Cardiac muscle cell (in vitro differentiated cells and primary cell): ENCODE data around the gene LRP1B. TPM values are rescaled to one million over a fixed set of nuclear protein-coding genes. Genes with fewer than 3 reads are reported as not detected.

Experiments used
- DNase-seq, 2 donors: peaks; one replicate each; pipeline versions ENCODE4 v3.0.0 to v3.0.0-alpha.2; 2010 to 2017; ENCODE audit warnings: low read depth in 1 of 2, low spot score in 1 of 2
- H3K27ac ChIP-seq: fragments of 200-600 bp; sonication (generic); 2 replicates; pipeline ENCODE4 v1.5.1; 2016
- H3K27me3 ChIP-seq: fragments of 200-600 bp; sonication (generic); 2 replicates; pipeline ENCODE4 v1.6.0; 2016; ENCODE audit warnings: control low read depth
- H3K36me3 ChIP-seq: fragments of 200-600 bp; sonication (generic); 2 replicates; pipeline ENCODE4 v1.5.1; 2016; ENCODE audit warnings: control low read depth
- H3K4me1 ChIP-seq: fragments of 200-600 bp; sonication (generic); 2 replicates; pipeline ENCODE4 v1.8.1; 2017; ENCODE audit warnings: low read depth, mild to moderate bottlenecking, mixed run types
- H3K4me3 ChIP-seq: fragments of 200-600 bp; sonication (generic); 2 replicates; pipeline ENCODE4 v1.5.1; 2016; ENCODE audit warnings: mild to moderate bottlenecking
- H3K9me3 ChIP-seq: fragments of 200-600 bp; sonication (generic); 2 replicates; pipeline ENCODE4 v1.5.1; 2017; ENCODE audit warnings: low read depth, mild to moderate bottlenecking, control low read depth
- CTCF ChIP-seq: IDR thresholded peaks from 2 replicates; pipeline ENCODE4 v1.5.1; 2012; ENCODE audit warnings: low read depth, mild to moderate bottlenecking, low read length
- polyA plus RNA-seq: library from polyadenylated mRNA; unstranded; fragments of >200 nt; fragmentation: Nextera tagmentation; extraction: Ambion mirVana; gene quantifications from 2 replicates; pipeline ENCODE4 v1.2.1, GENCODE V29; 2016
- total RNA-seq: library from RNA; depleted of rRNA; stranded (reverse); fragments of >200 nt; gene quantifications from 2 replicates; pipeline ENCODE4 v1.2.3, GENCODE V29; 2016

The LRP1B gene
- total and polyA plus RNA-seq, 2 experiments from 2014 or later = 1.2 to 2.5 TPM

DNA sequence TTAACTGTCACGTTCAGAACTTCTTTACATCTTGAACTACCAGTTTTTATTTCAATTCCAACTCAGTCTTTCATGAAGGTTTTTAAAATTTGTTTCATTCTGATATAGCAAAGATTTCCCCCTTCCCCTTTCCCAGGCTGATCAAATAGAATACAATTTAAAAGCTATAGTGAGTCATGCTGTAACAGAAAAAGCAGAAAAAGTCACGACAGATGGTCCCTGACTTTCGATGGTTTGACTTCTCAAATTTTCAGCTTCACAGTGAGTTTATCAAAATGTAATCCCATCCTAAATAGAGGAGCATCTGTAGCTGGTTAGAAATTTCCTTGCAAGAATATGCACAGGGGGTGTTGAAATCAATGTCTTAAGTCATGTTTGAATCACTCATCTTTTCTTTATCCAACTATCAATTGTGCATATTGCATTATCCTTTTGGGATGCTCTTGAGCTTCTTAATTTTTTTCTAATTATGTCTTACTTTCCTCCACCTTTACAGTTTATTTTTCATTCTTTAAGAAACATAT is 500.3 kb downstream of the LRP1B start:
- H3K4me1 ChIP-seq = no peaks in the 10 kb centered on the region
- H3K4me3 ChIP-seq = no peak overlapping the region
- TF ChIP-seq CTCF = no peak
- no peak for DNase-seq
- H3K27ac ChIP-seq = no peak overlapping the region
- H3K27me3 ChIP-seq = no peaks in the 10 kb centered on the region
- no peaks in the 10 kb centered on the region for H3K9me3 ChIP-seq
- no peaks in the 10 kb centered on the region for H3K36me3 ChIP-seq

GRCh38 chr2:141620372-141620771 is 510.4 kb downstream of the LRP1B start:
- no peak for DNase-seq
- no peak for TF ChIP-seq CTCF
- Histone ChIP-seq H3K36me3 (no peaks in the 10 kb centered on the region), H3K9me3 (no peaks in the 10 kb centered on the region), H3K27ac (no peak overlapping the region), H3K4me1 (no peaks in the 10 kb centered on the region), H3K4me3 (no peak overlapping the region), H3K27me3 (no peaks in the 10 kb centered on the region)

DNA sequence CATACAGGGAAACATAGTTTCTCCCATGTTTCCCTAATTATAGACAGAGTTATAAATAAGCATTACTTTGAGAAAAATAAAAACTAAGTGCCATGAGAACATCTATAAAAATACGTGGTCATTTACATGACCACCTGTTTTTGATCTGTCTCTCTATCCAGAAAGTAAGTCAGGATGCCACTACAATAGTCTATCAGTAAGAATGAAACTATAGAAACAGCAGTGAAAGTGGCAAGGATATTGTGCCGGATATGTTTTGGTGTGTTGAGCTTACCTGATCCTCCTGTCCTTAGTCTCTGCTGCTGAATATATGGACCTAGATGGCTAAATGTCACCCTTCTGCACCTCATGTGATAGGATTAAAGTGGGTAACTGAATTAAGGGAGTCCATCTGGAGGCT is 512.4 kb downstream of the LRP1B start:
- Histone ChIP-seq H3K27ac (no peak overlapping the region), H3K9me3 (no peaks in the 10 kb centered on the region), H3K36me3 (no peaks in the 10 kb centered on the region), H3K4me3 (no peak overlapping the region), H3K4me1 (no peaks in the 10 kb centered on the region), H3K27me3 (no peaks in the 10 kb centered on the region)
- no peak for TF ChIP-seq CTCF
- no peak for DNase-seq

DNA sequence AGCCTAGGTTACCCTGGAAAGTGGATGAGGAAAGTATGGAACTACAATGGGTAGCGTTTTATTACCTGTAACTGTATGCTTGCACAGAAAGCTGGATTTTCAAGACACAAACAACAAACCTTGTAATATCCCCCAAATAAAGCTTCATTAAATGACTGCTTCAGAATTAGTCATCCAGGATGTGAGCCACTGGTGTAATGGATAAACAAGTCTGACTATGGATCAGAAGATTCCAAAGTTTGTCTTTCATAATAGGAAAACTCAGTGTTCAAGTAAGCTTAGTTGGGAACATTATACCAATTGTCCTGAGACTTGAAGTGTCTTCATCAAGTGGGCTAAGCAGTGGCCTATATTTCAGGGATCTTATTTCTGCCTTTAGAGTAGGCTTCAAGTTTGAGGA is 518.8 kb downstream of the LRP1B start:
- no peaks in the 10 kb centered on the region for H3K27me3 ChIP-seq
- H3K27ac ChIP-seq = no peak overlapping the region
- peaks cover 8% of the 10 kb centered on the region for H3K4me1 ChIP-seq
- no peak overlapping the region for H3K4me3 ChIP-seq
- H3K9me3 ChIP-seq = no peaks in the 10 kb centered on the region
- no peaks in the 10 kb centered on the region for H3K36me3 ChIP-seq
- peak in 1 of 2 donors; percentile 10 for DNase-seq
- TF ChIP-seq CTCF = no peak

DNA sequence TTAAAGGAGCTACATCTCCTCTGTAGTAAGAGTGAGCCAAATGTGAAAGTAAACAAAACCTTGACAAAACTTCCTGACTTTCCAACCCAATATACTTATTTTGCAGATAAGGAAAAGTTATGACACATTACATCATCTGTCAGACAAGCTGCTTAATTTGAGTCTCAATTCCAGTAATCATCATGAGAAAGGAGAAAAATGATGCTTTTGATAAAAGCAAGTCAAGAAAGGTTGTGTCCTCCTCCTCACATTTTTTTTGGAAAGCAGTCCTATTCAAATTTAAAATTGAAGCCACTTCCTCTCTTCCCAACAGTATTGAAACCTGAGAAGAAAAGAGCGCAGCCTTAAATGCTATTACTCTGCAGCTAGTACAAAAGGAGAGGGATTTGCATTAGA is 519.6 kb downstream of the LRP1B start:
- Histone ChIP-seq H3K4me3 (no peak overlapping the region), H3K27me3 (no peaks in the 10 kb centered on the region), H3K9me3 (no peaks in the 10 kb centered on the region), H3K36me3 (no peaks in the 10 kb centered on the region), H3K4me1 (peaks cover 8% of the 10 kb centered on the region), H3K27ac (no peak overlapping the region)
- peak in 1 of 2 donors; percentile 19 for DNase-seq
- TF ChIP-seq CTCF = no peak
